Trophoblast cell (in vitro differentiated cells and primary cell): ENCODE data around the gene IPO9.

Experiments used
- DNase-seq, 2 donors: peaks; one replicate each; pipeline ENCODE4 v3.0.0-alpha.2; 2016
- H2AFZ ChIP-seq: 2 replicates; pipeline ENCODE4 v1.6.1; 2013; ENCODE audit warnings: low read length, moderate library complexity, mild to moderate bottlenecking; ENCODE audit not compliant: insufficient read depth, poor library complexity
- H2AK5ac ChIP-seq: 2 replicates; pipeline ENCODE4 v1.6.1; 2013; ENCODE audit warnings: mild to moderate bottlenecking, low read length
- H2BK120ac ChIP-seq: 2 replicates; pipeline ENCODE4 v1.6.1; 2013; ENCODE audit warnings: low read length, mild to moderate bottlenecking, moderate library complexity; ENCODE audit not compliant: insufficient read depth, poor library complexity
- H2BK12ac ChIP-seq: 2 replicates; pipeline ENCODE4 v1.6.1; 2013; ENCODE audit warnings: mild to moderate bottlenecking, low read length, moderate library complexity
- H2BK5ac ChIP-seq: 2 replicates; pipeline ENCODE4 v1.6.1; 2013; ENCODE audit warnings: low read length, low read depth, moderate library complexity, mild to moderate bottlenecking; ENCODE audit not compliant: poor library complexity
- H3K14ac ChIP-seq: 2 replicates; pipeline ENCODE4 v1.6.1; 2013; ENCODE audit warnings: mild to moderate bottlenecking, low read length
- H3K18ac ChIP-seq: 2 replicates; pipeline ENCODE4 v1.6.1; 2013; ENCODE audit warnings: mild to moderate bottlenecking, low read length
- H3K23ac ChIP-seq: 2 replicates; pipeline ENCODE4 v1.6.1; 2013; ENCODE audit warnings: low read length
- H3K27ac ChIP-seq: 2 replicates; pipeline ENCODE4 v1.5.1; 2013; ENCODE audit warnings: low read depth, mild to moderate bottlenecking, inconsistent platforms, low read length, moderate library complexity
- H3K27me3 ChIP-seq: 2 replicates; pipeline ENCODE4 v1.6.1; 2013; ENCODE audit warnings: inconsistent platforms, mild to moderate bottlenecking, low read length, moderate library complexity; ENCODE audit not compliant: insufficient read depth
- H3K36me3 ChIP-seq, 2 experiments: 1 replicate in 1 of 2; 2 replicates in 1 of 2; pipeline ENCODE4 v1.6.1; 2013; ENCODE audit warnings: low read length in 2 of 2, mild to moderate bottlenecking in 2 of 2, moderate library complexity in 1 of 2; ENCODE audit not compliant: insufficient read depth in 2 of 2, control insufficient read depth in 1 of 2
- H3K4ac ChIP-seq: 2 replicates; pipeline ENCODE4 v1.6.1; 2013; ENCODE audit warnings: low read depth, mild to moderate bottlenecking, low read length, moderate library complexity
- H3K4me1 ChIP-seq, 2 experiments: 1 replicate in 1 of 2; 2 replicates in 1 of 2; pipeline ENCODE4 v1.6.1; 2013; ENCODE audit warnings: low read length in 2 of 2, mild to moderate bottlenecking in 2 of 2, moderate library complexity in 1 of 2; ENCODE audit not compliant: insufficient read depth in 2 of 2, control insufficient read depth in 1 of 2
- H3K4me2 ChIP-seq: 2 replicates; pipeline ENCODE4 v1.6.1; 2013; ENCODE audit warnings: inconsistent platforms, mild to moderate bottlenecking, low read length, moderate library complexity
- H3K4me3 ChIP-seq: 2 replicates; pipeline ENCODE4 v1.5.1; 2013; ENCODE audit warnings: mild to moderate bottlenecking, low read depth, low read length, inconsistent platforms
- H3K79me1 ChIP-seq: one replicate; pipeline ENCODE4 v1.6.1; 2013; ENCODE audit warnings: low read length
- H3K79me2 ChIP-seq: 2 replicates; pipeline ENCODE4 v1.6.1; 2013; ENCODE audit warnings: low read length, mild to moderate bottlenecking; ENCODE audit not compliant: control insufficient read depth, insufficient read depth, poor library complexity
- H3K9ac ChIP-seq: 2 replicates; pipeline ENCODE4 v1.6.1; 2013; ENCODE audit warnings: mild to moderate bottlenecking, low read length
- H3K9me3 ChIP-seq: 2 replicates; pipeline ENCODE4 v1.6.1; 2013; ENCODE audit warnings: low read depth, mild to moderate bottlenecking, control low read depth, inconsistent platforms, low read length; ENCODE audit not compliant: insufficient read depth
- H4K12ac ChIP-seq: 2 replicates; pipeline ENCODE4 v1.6.1; 2013; ENCODE audit warnings: low read depth, mild to moderate bottlenecking, low read length, moderate library complexity
- H4K8ac ChIP-seq: 2 replicates; pipeline ENCODE4 v1.6.1; 2013; ENCODE audit warnings: low read depth, mild to moderate bottlenecking, low read length, moderate library complexity
- H4K91ac ChIP-seq: one replicate; pipeline ENCODE4 v1.6.1; 2013; ENCODE audit warnings: low read depth, mild to moderate bottlenecking, low read length, moderate library complexity
- WGBS: extraction: QIAGEN DNeasy Blood & Tissue Kit; methylation state at CpG from one replicate; pipeline ENCODE4 v1.1.7; 2013; ENCODE audit warnings: missing lambda C conversion rate; ENCODE audit not compliant: insufficient read length, insufficient coverage; ENCODE audit errors: extremely low coverage; 5-methylcytosine and 5-hydroxymethylcytosine counted together

IPO9 gene

DNA sequence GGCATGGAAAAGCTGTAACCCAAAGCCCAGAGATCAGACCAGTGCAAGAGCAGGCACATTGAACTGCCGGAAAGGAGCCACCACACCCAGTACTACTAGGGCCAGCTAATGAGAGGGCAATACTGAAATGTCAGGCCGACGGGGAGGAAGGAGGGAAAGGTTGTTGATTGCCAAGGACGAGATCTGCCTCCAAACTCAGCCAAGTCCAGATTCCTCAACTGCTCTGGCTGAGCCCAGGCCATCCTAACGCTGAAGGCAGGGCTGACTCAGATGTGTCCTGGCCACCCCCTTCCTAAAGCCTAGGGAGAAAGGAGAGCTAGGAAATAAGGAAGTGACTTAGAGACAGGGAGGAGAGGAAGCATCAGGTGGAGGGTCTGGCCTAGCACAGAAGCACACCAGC is 42.1 kb upstream of the IPO9 start:
- Histone ChIP-seq H3K4me1 (no peaks in the 10 kb centered on the region), H2AFZ (no peak overlapping the region), H3K4me2 (no peak overlapping the region), H3K23ac (no peak overlapping the region), H3K9ac (no peak overlapping the region), H3K27me3 (no peaks in the 10 kb centered on the region), H3K9me3 (no peaks in the 10 kb centered on the region), H2BK120ac (no peak overlapping the region), H3K4me3 (no peak overlapping the region), H3K14ac (no peak overlapping the region), H2BK5ac (no peak overlapping the region), H3K79me2 (no peaks in the 10 kb centered on the region), H4K12ac (no peak overlapping the region), H3K79me1 (no peaks in the 10 kb centered on the region), H4K91ac (no peak overlapping the region), H4K8ac (no peak overlapping the region), H3K27ac (no peak overlapping the region), H2AK5ac (no peak overlapping the region), H3K4ac (no peak overlapping the region), H3K18ac (no peak overlapping the region), H3K36me3 (peaks cover 50 to 77% of the 10 kb centered on the region in 2 experiments), H2BK12ac (no peak overlapping the region)
- no CpG with 5 or more reads among the region's 5 CpGs for WGBS
- DNase-seq: no peak

DNA sequence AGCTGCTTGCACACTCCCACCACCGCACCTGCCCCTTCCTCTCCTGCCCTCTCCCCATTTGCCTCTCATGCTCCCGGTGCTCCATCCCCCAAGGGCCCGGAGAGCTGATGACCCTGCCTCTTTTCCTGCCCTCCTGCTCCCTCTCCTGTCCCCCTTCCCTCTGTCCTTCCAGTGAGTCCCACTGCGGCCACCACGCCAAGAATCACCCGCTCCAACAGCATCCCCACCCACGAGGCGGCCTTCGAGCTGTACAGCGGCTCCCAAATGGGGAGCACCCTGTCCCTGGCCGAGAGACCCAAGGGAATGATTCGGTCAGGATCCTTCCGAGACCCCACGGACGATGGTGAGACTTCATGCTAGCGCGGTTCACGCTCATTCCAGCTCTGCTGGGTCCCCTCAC is 40.7 kb upstream of the IPO9 start:
- Histone ChIP-seq H3K27me3 (no peaks in the 10 kb centered on the region), H3K4me1 (peaks cover 0 to 2% of the 10 kb centered on the region in 2 experiments), H3K9ac (no peak overlapping the region), H3K4ac (no peak overlapping the region), H3K79me1 (no peaks in the 10 kb centered on the region), H3K4me2 (no peak overlapping the region), H3K18ac (no peak overlapping the region), H3K4me3 (no peak overlapping the region), H3K36me3 (peaks cover 48 to 73% of the 10 kb centered on the region in 2 experiments), H3K14ac (no peak overlapping the region), H2AFZ (no peak overlapping the region), H4K8ac (no peak overlapping the region), H3K79me2 (no peaks in the 10 kb centered on the region), H4K12ac (no peak overlapping the region), H4K91ac (no peak overlapping the region), H3K9me3 (no peaks in the 10 kb centered on the region), H2BK12ac (no peak overlapping the region), H3K23ac (no peak overlapping the region), H3K27ac (no peak overlapping the region), H2AK5ac (no peak overlapping the region), H2BK120ac (no peak overlapping the region), H2BK5ac (no peak overlapping the region)
- no peak for DNase-seq
- no CpG with 5 or more reads among the region's 18 CpGs for WGBS

DNA sequence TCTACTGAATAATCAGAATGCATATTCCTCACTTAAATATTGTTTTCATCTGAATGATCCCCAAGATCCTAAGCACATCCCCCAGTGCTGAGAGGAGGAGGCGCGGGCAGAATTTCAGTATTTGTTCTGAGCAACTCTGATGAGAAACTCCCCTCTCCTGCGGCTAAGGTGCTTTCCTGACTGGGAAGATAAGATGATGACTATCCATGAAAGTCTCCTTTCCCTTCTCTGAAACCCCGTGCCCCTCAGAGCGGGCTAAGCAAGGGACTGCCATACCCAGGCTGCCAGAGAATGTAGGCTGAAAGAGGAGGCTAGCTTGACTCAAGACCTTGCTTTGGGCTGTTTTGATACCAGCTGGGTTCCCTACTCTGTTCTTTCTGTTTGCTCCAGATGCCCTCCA is 39.7 kb upstream of the IPO9 start:
- Histone ChIP-seq H3K9me3 (no peaks in the 10 kb centered on the region), H3K79me2 (no peaks in the 10 kb centered on the region), H3K4me3 (no peak overlapping the region), H2AK5ac (no peak overlapping the region), H3K27me3 (no peaks in the 10 kb centered on the region), H4K12ac (no peak overlapping the region), H3K27ac (no peak overlapping the region), H3K79me1 (no peaks in the 10 kb centered on the region), H2BK120ac (no peak overlapping the region), H3K4ac (no peak overlapping the region), H3K18ac (no peak overlapping the region), H3K14ac (no peak overlapping the region), H3K9ac (no peak overlapping the region), H3K23ac (no peak overlapping the region), H3K4me2 (no peak overlapping the region), H3K36me3 (peaks cover 47 to 74% of the 10 kb centered on the region in 2 experiments), H3K4me1 (peaks cover 0 to 2% of the 10 kb centered on the region in 2 experiments), H2AFZ (no peak overlapping the region), H4K91ac (no peak overlapping the region), H2BK12ac (no peak overlapping the region), H4K8ac (no peak overlapping the region), H2BK5ac (no peak overlapping the region)
- no peak for DNase-seq
- WGBS: no CpG with 5 or more reads among the region's 5 CpGs

DNA sequence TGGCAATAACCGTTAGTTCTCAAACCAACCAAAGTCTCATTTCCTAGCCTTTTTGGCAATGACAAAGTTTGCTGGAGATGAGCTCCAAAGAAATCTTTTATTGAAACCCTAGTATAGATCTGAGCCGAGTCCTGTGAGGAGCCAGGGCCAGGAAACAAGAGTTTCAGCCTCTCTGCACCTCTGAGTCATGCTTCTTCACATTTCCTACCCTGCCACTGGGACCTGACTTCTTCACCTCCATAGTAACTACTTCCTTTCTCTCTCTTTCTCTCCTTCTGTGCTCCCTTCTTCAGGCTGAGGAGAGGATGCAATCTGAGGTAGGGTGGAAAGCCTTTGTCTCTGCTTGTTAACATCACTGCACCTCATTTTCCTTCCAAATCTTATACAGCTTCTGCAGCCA is 38.7 kb upstream of the IPO9 start:
- H4K91ac ChIP-seq: no peak overlapping the region
- WGBS: no CpG with 5 or more reads among the region's 2 CpGs
- peaks cover 51 to 83% of the 10 kb centered on the region in 2 experiments for H3K36me3 ChIP-seq
- no peak overlapping the region for H2AFZ ChIP-seq
- no peaks in the 10 kb centered on the region for H3K79me1 ChIP-seq
- H4K8ac ChIP-seq: no peak overlapping the region
- no peak overlapping the region for H2BK12ac ChIP-seq
- H3K4ac ChIP-seq: no peak overlapping the region
- H3K18ac ChIP-seq: no peak overlapping the region
- H4K12ac ChIP-seq: no peak overlapping the region
- no peaks in the 10 kb centered on the region for H3K79me2 ChIP-seq
- no peak overlapping the region for H2BK120ac ChIP-seq
- no peak overlapping the region for H3K23ac ChIP-seq
- H3K4me3 ChIP-seq: no peak overlapping the region
- no peak overlapping the region for H3K9ac ChIP-seq
- H3K9me3 ChIP-seq: no peaks in the 10 kb centered on the region
- peaks cover 0 to 2% of the 10 kb centered on the region in 2 experiments for H3K4me1 ChIP-seq
- no peak overlapping the region for H3K14ac ChIP-seq
- no peak overlapping the region for H2AK5ac ChIP-seq
- H3K27ac ChIP-seq: no peak overlapping the region
- no peaks in the 10 kb centered on the region for H3K27me3 ChIP-seq
- no peak overlapping the region for H2BK5ac ChIP-seq
- DNase-seq: no peak
- H3K4me2 ChIP-seq: no peak overlapping the region
